H9 (cell line): ENCODE results near the gene OR6S1. TPM values are rescaled to one million over a fixed set of nuclear protein-coding genes. Genes with fewer than 3 reads are reported as not detected.
A peak's percentile ranks its signal among the peaks of the same experiment; 100 is the strongest.

ENCODE experiments used
- DNase-seq: peaks from one replicate; pipeline ENCODE4 v3.0.0-alpha.2; 2017
- H2AFZ ChIP-seq: one replicate; pipeline ENCODE4 v1.6.1; 2013; ENCODE audit warnings: mild to moderate bottlenecking, low read length, control low read depth, moderate library complexity
- H2AK5ac ChIP-seq: 2 replicates; pipeline ENCODE4 v1.6.1; 2013; ENCODE audit warnings: low read length, control low read depth, mixed read lengths; ENCODE audit not compliant: insufficient read length
- H2BK120ac ChIP-seq: one replicate; pipeline ENCODE4 v1.6.1; 2013; ENCODE audit warnings: low read depth, mild to moderate bottlenecking, low read length, control low read depth, inconsistent platforms; ENCODE audit not compliant: poor library complexity, severe bottlenecking
- H2BK12ac ChIP-seq: 2 replicates; pipeline ENCODE4 v1.6.1; 2013; ENCODE audit warnings: low read length, control low read depth, mixed read lengths, low read depth; ENCODE audit not compliant: insufficient read length
- H2BK15ac ChIP-seq: 2 replicates; pipeline ENCODE4 v1.6.1; 2013; ENCODE audit warnings: low read depth, low read length, control low read depth
- H2BK20ac ChIP-seq: one replicate; pipeline ENCODE4 v1.6.1; 2013; ENCODE audit warnings: low read depth, mild to moderate bottlenecking, low read length, control low read depth, inconsistent platforms; ENCODE audit not compliant: poor library complexity, severe bottlenecking
- H2BK5ac ChIP-seq: 2 replicates; pipeline ENCODE4 v1.6.1; 2013; ENCODE audit warnings: low read length, control low read depth, mixed read lengths; ENCODE audit not compliant: insufficient read length
- H3K14ac ChIP-seq: 2 replicates; pipeline ENCODE4 v1.6.1; 2013; ENCODE audit warnings: low read length, control low read depth; ENCODE audit not compliant: insufficient read depth
- H3K18ac ChIP-seq: 2 replicates; pipeline ENCODE4 v1.6.1; 2013; ENCODE audit warnings: low read depth, mild to moderate bottlenecking, mixed read lengths, low read length, control low read depth; ENCODE audit not compliant: insufficient read length
- H3K23ac ChIP-seq: 2 replicates; pipeline ENCODE4 v1.6.1; 2013; ENCODE audit warnings: low read length, control low read depth, mixed read lengths, low read depth; ENCODE audit not compliant: insufficient read length
- H3K23me2 ChIP-seq: 2 replicates; pipeline ENCODE4 v1.6.1; 2013; ENCODE audit warnings: low read depth, mild to moderate bottlenecking, mixed read lengths, low read length, control low read depth; ENCODE audit not compliant: insufficient read length, poor library complexity, severe bottlenecking
- H3K27ac ChIP-seq: 2 replicates; pipeline ENCODE4 v1.5.1; 2013; ENCODE audit warnings: low read length, control low read depth, mixed read lengths, low read depth; ENCODE audit not compliant: insufficient read length
- H3K27me3 ChIP-seq: 2 replicates; pipeline ENCODE4 v1.6.1; 2013; ENCODE audit warnings: low read length, control low read depth, inconsistent platforms; ENCODE audit not compliant: insufficient read depth
- H3K4ac ChIP-seq: 2 replicates; pipeline ENCODE4 v1.6.1; 2013; ENCODE audit warnings: low read depth, mild to moderate bottlenecking, control low read depth, inconsistent platforms, low read length, moderate library complexity
- H3K4me1 ChIP-seq: 2 replicates; pipeline ENCODE4 v1.6.1; 2013; ENCODE audit warnings: low read length, control low read depth, inconsistent platforms; ENCODE audit not compliant: insufficient read depth
- H3K4me2 ChIP-seq: 2 replicates; pipeline ENCODE4 v1.6.1; 2013; ENCODE audit warnings: low read length, control low read depth, mixed read lengths; ENCODE audit not compliant: insufficient read length, insufficient read depth
- H3K56ac ChIP-seq: 2 replicates; pipeline ENCODE4 v1.6.1; 2013; ENCODE audit warnings: low read depth, mild to moderate bottlenecking, mixed read lengths, low read length, control low read depth; ENCODE audit not compliant: insufficient read length
- H3K79me1 ChIP-seq: 2 replicates; pipeline ENCODE4 v1.6.1; 2013; ENCODE audit warnings: low read depth, mild to moderate bottlenecking, moderate library complexity, low read length, control low read depth, inconsistent platforms; ENCODE audit not compliant: insufficient read depth, poor library complexity, severe bottlenecking
- H3K79me2 ChIP-seq: 2 replicates; pipeline ENCODE4 v1.6.1; 2013; ENCODE audit warnings: low read length, control low read depth, inconsistent platforms; ENCODE audit not compliant: insufficient read depth
- H3K9ac ChIP-seq: 2 replicates; pipeline ENCODE4 v1.6.1; 2013; ENCODE audit warnings: low read length, control low read depth, mixed read lengths; ENCODE audit not compliant: insufficient read length; ENCODE audit errors: extremely low read depth
- H3K9me3 ChIP-seq: one replicate; pipeline ENCODE4 v1.6.1; 2013; ENCODE audit warnings: low read depth, low read length, inconsistent platforms; ENCODE audit not compliant: control insufficient read depth
- H3T11ph ChIP-seq: one replicate; pipeline ENCODE4 v1.6.1; 2013; ENCODE audit warnings: mild to moderate bottlenecking, low read length, control low read depth, inconsistent platforms
- H4K20me1 ChIP-seq: one replicate; pipeline ENCODE4 v1.6.1; 2013; ENCODE audit not compliant: control insufficient read depth, insufficient read length, insufficient read depth
- H4K5ac ChIP-seq: 2 replicates; pipeline ENCODE4 v1.6.1; 2013; ENCODE audit warnings: low read depth, mild to moderate bottlenecking, mixed read lengths, low read length, control low read depth; ENCODE audit not compliant: insufficient read length
- H4K8ac ChIP-seq: replicated peaks from 2 replicates; pipeline ENCODE4 v1.6.1; 2013; ENCODE audit warnings: low read length, control low read depth, mixed read lengths, low read depth; ENCODE audit not compliant: insufficient read length
- H4K91ac ChIP-seq: 2 replicates; pipeline ENCODE4 v1.6.1; 2013; ENCODE audit warnings: low read depth, mild to moderate bottlenecking, moderate library complexity, mixed read lengths, low read length, control low read depth; ENCODE audit not compliant: insufficient read length
- H3K27ac Mint-ChIP-seq, 3 experiments: 2 replicates in 2 of 3; 3 replicates in 1 of 3; pipeline ENCODE4 v1.8.0; 2020 to 2021; ENCODE audit warnings: mixed read lengths in 3 of 3, mild to moderate bottlenecking in 1 of 3, moderate library complexity in 1 of 3
- H3K27me3 Mint-ChIP-seq: 2 replicates; pipeline ENCODE4 v1.8.0; 2021; ENCODE audit warnings: low read depth, mild to moderate bottlenecking, moderate library complexity, mixed read lengths
- H3K36me3 Mint-ChIP-seq, 3 experiments: 2 replicates in 2 of 3; 3 replicates in 1 of 3; pipeline ENCODE4 v1.8.0; 2020 to 2021; ENCODE audit warnings: low read depth in 3 of 3, mixed read lengths in 3 of 3; ENCODE audit not compliant: insufficient read depth in 1 of 3
- H3K4me1 Mint-ChIP-seq, 2 experiments: 2 replicates each; pipeline ENCODE4 v1.8.0; 2020; ENCODE audit warnings: mixed read lengths in 2 of 2
- H3K4me3 Mint-ChIP-seq, 2 experiments: 2 replicates in 1 of 2; 3 replicates in 1 of 2; pipeline ENCODE4 v1.8.0; 2020 to 2021; ENCODE audit warnings: mild to moderate bottlenecking in 2 of 2, mixed read lengths in 2 of 2, moderate library complexity in 1 of 2
- H3K9me3 Mint-ChIP-seq, 2 experiments: 2 replicates in 1 of 2; 3 replicates in 1 of 2; pipeline ENCODE4 v1.8.0; 2020; ENCODE audit warnings: mild to moderate bottlenecking in 2 of 2, mixed read lengths in 2 of 2, moderate library complexity in 1 of 2
- CTCF ChIP-seq: fragments of 200-600 bp; sonication (generic); conservative IDR thresholded peaks from 3 replicates; pipeline ENCODE4 v1.8.0; 2021; ENCODE audit warnings: antibody characterized with exemption, mild to moderate bottlenecking
- WGBS: extraction: QIAGEN DNeasy Blood & Tissue Kit; methylation state at CpG from one replicate; pipeline ENCODE4 v1.1.7; 2013; ENCODE audit warnings: missing lambda C conversion rate, low lambda C conversion rate, mixed read lengths; ENCODE audit not compliant: insufficient read length; ENCODE audit errors: extremely low coverage; 5-methylcytosine and 5-hydroxymethylcytosine counted together
- total RNA-seq: library from RNA; stranded (reverse); gene quantifications from 2 replicates; pipeline ENCODE4 v1.2.1, GENCODE V29; 2021

OR6S1 gene
- total RNA-seq, 1 experiment from 2014 or later: not detected

- Histone ChIP-seq H3K9me3 (no peaks in the 10 kb centered on the region), H2AK5ac (no peak overlapping the region), H3K4ac (no peak overlapping the region), H3K56ac (no peak overlapping the region), H3K18ac (no peak overlapping the region), H3K23ac (no peak overlapping the region), H3K27me3 (peaks cover 4% of the 10 kb centered on the region; the same call in 1 of the 2 replicates), H2AFZ (no peak overlapping the region), H2BK20ac (no peak overlapping the region), H3K27ac (no peak overlapping the region), H3K14ac (no peak overlapping the region), H3K23me2 (peaks cover 6% of the 10 kb centered on the region), H3K79me1 (no peaks in the 10 kb centered on the region), H3K4me2 (peak overlapping the region; percentile 45), H4K20me1 (no peaks in the 10 kb centered on the region), H2BK5ac (no peak overlapping the region), H4K5ac (no peak overlapping the region), H2BK120ac (no peak overlapping the region), H3K79me2 (no peaks in the 10 kb centered on the region), H2BK15ac (no peak overlapping the region), H2BK12ac (no peak overlapping the region), H3K9ac (no peak overlapping the region), H3T11ph (no peak overlapping the region), H3K4me1 (no peaks in the 10 kb centered on the region), H4K8ac (no peak overlapping the region), H4K91ac (no peak overlapping the region)
- peaks cover 30 to 34% of the 10 kb centered on the region in 2 experiments for H3K4me1 Mint-ChIP-seq
- no CpG with 5 or more reads among the region's 6 CpGs for WGBS
- no peaks in the 10 kb centered on the region; a peak in 2 of 5 replicates for H3K9me3 Mint-ChIP-seq
- H3K27ac Mint-ChIP-seq: no peak overlapping the region
- no peak for DNase-seq
- no peaks in the 10 kb centered on the region for H3K36me3 Mint-ChIP-seq
- no peak for TF ChIP-seq CTCF
- H3K27me3 Mint-ChIP-seq: peaks cover 63% of the 10 kb centered on the region
- H3K4me3 Mint-ChIP-seq: peak overlapping the region in 1 of 2 experiments; percentile 15; a peak in 3 of 5 replicates
Observed at GRCh38 chr14:20659336-20659735, 17.8 kb upstream of the OR6S1 start.
